ENCODE results near the gene RGPD3.

GRCh38 chr2:106517329-106517728 lies 49.1 kb upstream of the RGPD3 start:
- no peak for TF ChIP-seq CTCF (IDR thresholded peaks at IDR 0.05; ENCODE audit: poor library complexity)
- no peak for TF ChIP-seq EZH2 (IDR thresholded peaks at IDR 0.05; ENCODE audit: borderline replicate concordance)
